Hepatocyte (in vitro differentiated cells): ENCODE measurements around the gene MEGF8. TPM values are rescaled to one million over a fixed set of nuclear protein-coding genes. Genes with fewer than 3 reads are reported as not detected.
A peak's percentile ranks its signal among the peaks of the same experiment; 100 is the strongest.

Experiments used
- DNase-seq: peaks from one replicate; pipeline ENCODE4 v3.0.0-alpha.2; 2016; ENCODE audit warnings: low spot score
- H2AFZ ChIP-seq: fragments of 200-600 bp; sonication (generic); 2 replicates; pipeline ENCODE4 v1.6.0; 2016; ENCODE audit warnings: antibody characterized with exemption, mild to moderate bottlenecking
- H3K27ac ChIP-seq: fragments of 200-600 bp; sonication (generic); 2 replicates; pipeline ENCODE4 v1.5.1; 2016; ENCODE audit warnings: mild to moderate bottlenecking
- H3K27me3 ChIP-seq: fragments of 200-600 bp; sonication (generic); 2 replicates; pipeline ENCODE4 v1.6.1; 2016
- H3K36me3 ChIP-seq: fragments of 200-600 bp; sonication (generic); replicated peaks from 2 replicates; pipeline ENCODE4 v1.5.1; 2016; ENCODE audit warnings: low read depth; ENCODE audit not compliant: insufficient read depth
- H3K4me1 ChIP-seq: fragments of 200-600 bp; sonication (generic); 2 replicates; pipeline ENCODE4 v1.5.1; 2016; ENCODE audit warnings: mild to moderate bottlenecking, moderate library complexity; ENCODE audit not compliant: insufficient read depth
- H3K4me2 ChIP-seq: fragments of 200-600 bp; sonication (generic); 2 replicates; pipeline ENCODE4 v1.6.0; 2016
- H3K4me3 ChIP-seq: fragments of 200-600 bp; sonication (generic); 2 replicates; pipeline ENCODE4 v1.5.1; 2016; ENCODE audit warnings: mild to moderate bottlenecking
- H3K79me2 ChIP-seq: fragments of 200-600 bp; sonication (generic); 2 replicates; pipeline ENCODE4 v1.6.0; 2017; ENCODE audit warnings: mild to moderate bottlenecking
- H3K9me2 ChIP-seq: fragments of 200-600 bp; sonication (generic); replicated peaks from 2 replicates; pipeline ENCODE4 v1.6.0; 2017; ENCODE audit warnings: mild to moderate bottlenecking; ENCODE audit not compliant: insufficient read depth
- H3K9me3 ChIP-seq: fragments of 200-600 bp; sonication (generic); 2 replicates; pipeline ENCODE4 v1.5.1; 2016; ENCODE audit warnings: low read depth, mild to moderate bottlenecking
- H4K20me1 ChIP-seq: fragments of 200-600 bp; sonication (generic); 2 replicates; pipeline ENCODE4 v1.6.0; 2016; ENCODE audit warnings: mild to moderate bottlenecking; ENCODE audit not compliant: insufficient read depth, poor library complexity, severe bottlenecking
- EZH2 ChIP-seq: fragments of 200-600 bp; sonication (generic); IDR thresholded peaks from 2 replicates; pipeline ENCODE4 v1.6.1; 2016; ENCODE audit warnings: antibody characterized with exemption, mild to moderate bottlenecking, borderline replicate concordance
- EZH2phosphoT487 ChIP-seq: fragments of 200-600 bp; sonication (generic); IDR thresholded peaks from one replicate; pipeline ENCODE4 v1.6.1; 2018; ENCODE audit warnings: antibody characterized with exemption, mild to moderate bottlenecking, low read depth, moderate library complexity; ENCODE audit not compliant: unreplicated experiment, severe bottlenecking
- WGBS: methylation state at CpG from one replicate; pipeline ENCODE4 v1.1.6; 2016; ENCODE audit warnings: low lambda C conversion rate; ENCODE audit errors: missing lambda C conversion rate; 5-methylcytosine and 5-hydroxymethylcytosine counted together
- polyA plus RNA-seq: library from polyadenylated mRNA; unstranded; fragments of >200 nt; fragmentation: Nextera tagmentation; extraction: Ambion mirVana; gene quantifications from 2 replicates; pipeline ENCODE4 v1.2.1, GENCODE V29; 2016
- total RNA-seq: library from RNA; depleted of rRNA; stranded (reverse); fragments of >200 nt; gene quantifications from 2 replicates; pipeline ENCODE4 v1.2.3, GENCODE V29; 2014
- TF ChIP-seq, protein P1 (sequence below): fragments of 200-600 bp; sonication (generic); IDR thresholded peaks from 2 replicates; pipeline ENCODE4 v1.5.1; 2016; ENCODE audit warnings: antibody characterized with exemption, mild to moderate bottlenecking; ENCODE audit not compliant: poor library complexity

MEGF8 gene
- total and polyA plus RNA-seq, 2 experiments from 2014 or later, result 8.3 to 19.2 TPM

DNA sequence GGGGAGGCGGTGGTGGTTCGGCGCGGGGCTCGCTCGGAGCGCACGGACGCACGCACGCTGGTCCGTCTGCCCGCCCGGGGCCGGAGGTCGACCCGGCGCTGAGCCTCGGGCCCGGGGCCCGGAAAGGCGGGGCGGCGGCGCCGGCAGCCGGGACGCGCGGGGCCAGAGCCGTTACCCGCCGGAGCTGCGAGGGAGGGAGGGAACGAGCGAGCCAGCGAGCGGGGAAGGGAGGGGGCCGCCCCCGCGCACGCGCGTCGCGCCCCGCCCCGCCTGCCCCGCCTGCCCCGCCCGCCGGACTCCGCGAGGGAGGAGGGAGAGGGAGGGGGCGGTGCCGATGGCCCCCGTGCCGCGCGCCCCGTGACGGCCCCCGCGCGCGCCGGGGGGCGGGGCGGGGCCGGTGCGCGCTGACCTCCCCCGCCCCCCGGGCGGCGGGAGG, 41.4 kb upstream of the MEGF8 start:
- Histone ChIP-seq H3K4me2 (no peak overlapping the region), H4K20me1 (peaks cover 39% of the 10 kb centered on the region), H3K9me3 (no peaks in the 10 kb centered on the region), H3K79me2 (peaks cover 49% of the 10 kb centered on the region), H3K9me2 (no peaks in the 10 kb centered on the region), H3K4me1 (peaks cover 44% of the 10 kb centered on the region), H3K36me3 (no peaks in the 10 kb centered on the region), H3K27me3 (no peaks in the 10 kb centered on the region), H2AFZ (no peak overlapping the region), H3K4me3 (peak overlapping the region; percentile 52), H3K27ac (peak overlapping the region; percentile 97)
- TF ChIP-seq, protein P1, sequence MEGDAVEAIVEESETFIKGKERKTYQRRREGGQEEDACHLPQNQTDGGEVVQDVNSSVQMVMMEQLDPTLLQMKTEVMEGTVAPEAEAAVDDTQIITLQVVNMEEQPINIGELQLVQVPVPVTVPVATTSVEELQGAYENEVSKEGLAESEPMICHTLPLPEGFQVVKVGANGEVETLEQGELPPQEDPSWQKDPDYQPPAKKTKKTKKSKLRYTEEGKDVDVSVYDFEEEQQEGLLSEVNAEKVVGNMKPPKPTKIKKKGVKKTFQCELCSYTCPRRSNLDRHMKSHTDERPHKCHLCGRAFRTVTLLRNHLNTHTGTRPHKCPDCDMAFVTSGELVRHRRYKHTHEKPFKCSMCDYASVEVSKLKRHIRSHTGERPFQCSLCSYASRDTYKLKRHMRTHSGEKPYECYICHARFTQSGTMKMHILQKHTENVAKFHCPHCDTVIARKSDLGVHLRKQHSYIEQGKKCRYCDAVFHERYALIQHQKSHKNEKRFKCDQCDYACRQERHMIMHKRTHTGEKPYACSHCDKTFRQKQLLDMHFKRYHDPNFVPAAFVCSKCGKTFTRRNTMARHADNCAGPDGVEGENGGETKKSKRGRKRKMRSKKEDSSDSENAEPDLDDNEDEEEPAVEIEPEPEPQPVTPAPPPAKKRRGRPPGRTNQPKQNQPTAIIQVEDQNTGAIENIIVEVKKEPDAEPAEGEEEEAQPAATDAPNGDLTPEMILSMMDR, result no peak
- TF ChIP-seq EZH2, result no peak
- no peak for TF ChIP-seq EZH2phosphoT487
- no CpG with 5 or more reads among the region's 76 CpGs for WGBS
- peak; percentile 94 for DNase-seq

DNA sequence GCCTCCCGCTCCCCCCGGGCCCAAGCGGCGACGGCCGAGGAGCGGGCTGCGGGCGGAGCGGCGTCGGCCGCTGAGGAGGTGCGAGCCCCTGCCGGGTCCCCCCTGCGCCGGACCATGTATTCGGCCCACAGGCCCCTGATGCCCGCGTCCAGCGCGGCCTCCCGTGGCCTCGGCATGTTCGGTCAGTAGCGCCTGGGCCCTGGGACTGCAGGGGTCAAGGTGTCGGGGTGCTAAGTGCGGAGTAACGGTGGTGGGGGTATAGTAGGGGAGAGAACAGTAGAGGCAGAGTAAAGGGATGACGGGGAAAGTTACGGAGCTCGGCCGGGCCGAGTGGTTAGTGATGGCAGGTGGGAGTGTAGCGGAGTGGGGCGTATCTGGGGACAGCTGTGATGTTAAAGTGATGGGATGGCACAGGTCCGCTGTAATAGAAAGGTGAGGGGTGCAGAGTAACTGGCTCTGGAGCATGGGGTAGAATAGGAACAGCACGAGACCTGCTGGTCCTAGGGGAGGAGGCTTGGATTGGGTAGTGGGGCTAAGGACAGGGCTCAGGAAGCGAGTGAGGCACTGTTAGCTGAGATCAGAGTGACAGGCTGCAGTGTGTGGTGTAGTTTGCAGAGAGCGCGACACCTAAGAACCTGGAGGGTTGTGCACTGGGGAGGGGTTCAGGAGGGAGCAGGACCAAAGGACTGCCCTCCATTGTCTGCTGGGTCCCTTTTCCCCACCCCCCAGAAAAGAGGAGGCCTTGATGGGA, 40.7 kb upstream of the MEGF8 start:
- peaks cover 38% of the 10 kb centered on the region for H3K4me1 ChIP-seq
- H3K36me3 ChIP-seq, result no peaks in the 10 kb centered on the region
- H3K27ac ChIP-seq, result peak overlapping the region; percentile 79
- H3K79me2 ChIP-seq, result peaks cover 48% of the 10 kb centered on the region
- no peak overlapping the region for H2AFZ ChIP-seq
- TF ChIP-seq, protein P1, result no peak
- no peak for TF ChIP-seq EZH2phosphoT487
- TF ChIP-seq EZH2, result no peak
- WGBS, result 4% methylated on average over 26 of the region's 41 CpGs
- no peaks in the 10 kb centered on the region for H3K9me2 ChIP-seq
- peak overlapping the region; percentile 94 for H3K4me3 ChIP-seq
- H4K20me1 ChIP-seq, result peaks cover 39% of the 10 kb centered on the region
- peak; percentile 30 for DNase-seq
- no peaks in the 10 kb centered on the region for H3K9me3 ChIP-seq
- peak overlapping the region; percentile 92 for H3K4me2 ChIP-seq
- H3K27me3 ChIP-seq, result no peaks in the 10 kb centered on the region

DNA sequence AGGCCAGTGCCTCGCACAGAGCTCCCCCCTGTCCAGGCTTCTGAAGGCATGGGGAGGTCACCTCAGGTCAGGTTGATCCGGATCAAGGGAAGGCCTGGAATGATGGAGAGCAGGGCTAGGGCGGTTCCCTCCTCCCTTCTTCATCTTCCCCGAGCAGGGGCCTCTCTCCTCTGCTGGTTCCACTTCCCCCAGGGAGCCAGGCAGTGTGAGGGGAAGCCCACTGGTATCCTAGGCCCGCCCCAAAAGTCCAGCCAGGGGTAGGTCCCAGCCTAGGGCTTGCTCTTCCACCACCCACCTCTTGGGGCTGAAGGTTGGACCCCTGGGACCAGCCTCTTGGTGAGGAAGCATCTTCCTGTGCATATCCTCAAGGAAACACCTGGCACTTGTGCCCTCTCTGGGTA, 39.9 kb upstream of the MEGF8 start:
- H4K20me1 ChIP-seq, result peaks cover 39% of the 10 kb centered on the region

More for the DNA sequence above, 39.9 kb upstream of the MEGF8 start:
- WGBS, result 53% methylated on average over 4 of the region's 5 CpGs
- peak; percentile 8 for DNase-seq
- Histone ChIP-seq H3K36me3 (no peaks in the 10 kb centered on the region), H3K4me3 (no peak overlapping the region), H3K27me3 (no peaks in the 10 kb centered on the region), H3K4me1 (peaks cover 38% of the 10 kb centered on the region), H3K27ac (peak overlapping the region; percentile 79), H3K4me2 (peak overlapping the region; percentile 92), H3K9me3 (no peaks in the 10 kb centered on the region), H3K9me2 (no peaks in the 10 kb centered on the region), H3K79me2 (peaks cover 45% of the 10 kb centered on the region), H2AFZ (no peak overlapping the region)
- TF ChIP-seq, protein P1, result no peak
- TF ChIP-seq EZH2phosphoT487, result no peak
- TF ChIP-seq EZH2, result no peak
